Stimulated activated CD8-positive, alpha-beta memory T cell treated with anti-CD3 and anti-CD28 coated beads, Interleukin-4, amount 100 ng/mL, for 4 hours (primary cell): Measurements from ENCODE around the gene TDRD3.

Experiments
- DNase-seq, 2 donors: peaks; one replicate each; pipeline ENCODE4 v3.0.0-alpha.2; 2020; ENCODE audit warnings: low read depth in 2 of 2, low spot score in 1 of 2

Gene TDRD3

DNA sequence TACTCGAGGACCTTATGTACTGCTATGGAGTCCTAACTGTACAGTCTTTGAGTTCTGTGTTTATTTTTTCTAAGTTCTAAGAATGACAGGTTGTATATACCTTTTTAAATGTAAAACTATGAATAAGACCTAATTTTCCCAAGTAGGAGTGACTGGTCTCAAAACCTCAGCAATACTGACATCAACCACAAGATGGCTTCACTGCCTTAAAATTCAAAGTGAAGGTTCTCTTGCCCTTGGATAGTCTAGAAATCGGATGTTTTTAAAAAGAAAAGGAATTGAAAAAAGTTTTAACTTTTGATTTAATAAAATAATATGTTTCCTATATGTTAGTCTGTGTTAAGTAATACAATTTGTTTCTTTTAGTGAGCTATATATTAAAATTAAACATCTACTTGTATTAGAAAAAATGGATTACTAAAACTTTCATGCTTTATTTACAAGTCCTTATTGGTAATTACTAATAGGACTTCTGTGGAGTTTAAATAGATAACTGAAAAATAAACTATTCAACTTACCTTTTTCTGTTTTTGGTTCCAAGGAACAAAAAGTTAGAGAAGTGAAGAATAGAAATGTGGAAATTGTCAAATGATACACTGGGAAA is 52.0 kb downstream of the TDRD3 start:
- DNase-seq, result no peak

DNA sequence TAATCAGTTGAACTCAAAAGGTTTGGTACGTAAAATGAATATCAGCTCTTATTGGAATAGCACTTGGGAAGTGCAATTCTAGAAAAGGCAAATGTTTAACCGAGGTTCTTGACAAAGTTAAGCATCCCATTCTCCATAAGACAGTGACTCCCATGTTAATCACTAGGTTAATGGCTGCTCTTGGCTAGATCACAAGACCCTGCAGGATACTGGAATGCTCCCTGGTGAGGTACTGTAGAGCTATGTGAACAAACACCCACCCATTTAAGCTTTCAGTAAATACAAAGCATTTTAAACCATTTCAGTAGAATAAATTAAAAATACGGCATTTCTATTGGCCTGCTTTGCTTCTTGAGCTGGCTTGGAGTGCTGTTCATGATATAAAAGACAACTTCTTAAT is 56.5 kb downstream of the TDRD3 start:
- no peak for DNase-seq

DNA sequence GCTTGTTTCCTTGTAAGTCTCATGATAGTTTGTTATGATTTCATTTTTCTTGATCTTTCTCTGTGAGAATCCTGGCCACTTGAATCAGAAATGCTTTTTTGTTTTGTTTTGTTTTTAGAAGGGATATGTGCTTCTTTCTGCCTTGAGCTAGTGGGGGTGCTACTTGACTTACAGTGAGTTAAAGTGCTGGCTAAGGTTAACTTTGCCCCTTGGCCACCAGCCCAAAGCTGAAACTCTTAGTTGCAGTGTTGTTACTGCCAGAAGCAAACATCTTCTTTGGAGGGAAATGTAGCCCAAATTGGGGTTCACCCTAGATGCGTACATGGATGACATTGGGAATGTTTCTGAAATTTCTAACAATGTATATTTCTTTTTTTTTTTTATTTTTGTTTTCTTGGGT is 57.4 kb downstream of the TDRD3 start:
- no peak for DNase-seq

DNA sequence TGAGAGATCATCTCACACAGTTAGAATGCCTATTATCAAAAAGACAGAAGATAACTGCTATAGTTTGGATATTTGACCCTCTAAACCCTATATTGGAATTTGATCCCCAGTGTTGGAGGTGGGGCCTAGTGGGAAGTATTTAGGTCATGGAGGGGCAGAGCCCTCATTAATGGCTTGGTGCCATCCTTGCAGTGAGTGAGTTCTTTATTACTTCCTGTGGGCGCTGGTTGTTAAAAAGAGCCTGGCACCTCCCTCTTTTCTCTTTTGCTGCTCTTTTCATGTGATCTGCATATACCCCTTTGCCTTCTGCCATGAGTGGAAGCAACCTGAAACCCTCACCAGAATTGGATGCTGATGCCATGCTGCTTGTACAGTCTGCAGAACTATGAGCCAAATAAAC is 66.8 kb downstream of the TDRD3 start:
- no peak for DNase-seq

DNA sequence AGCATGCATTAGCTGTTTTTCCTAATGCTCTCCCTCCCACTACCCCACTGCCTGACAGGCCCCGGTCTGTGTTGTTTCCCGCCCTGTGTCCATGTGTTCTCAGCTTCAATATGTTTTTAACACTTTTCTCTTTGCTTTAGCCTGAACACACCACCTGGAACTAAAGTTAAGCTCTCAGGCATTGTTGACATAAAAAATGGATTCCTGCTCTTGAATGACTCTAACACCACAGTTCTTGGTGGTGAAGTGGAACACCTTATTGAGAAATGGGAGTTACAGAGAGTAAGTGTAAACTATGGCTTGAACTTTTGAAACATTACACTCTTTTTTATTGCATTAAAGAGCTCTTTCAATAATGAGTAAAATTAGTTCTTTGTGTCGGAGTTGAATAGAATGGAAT is 70.1 kb downstream of the TDRD3 start:
- no peak for DNase-seq

DNA sequence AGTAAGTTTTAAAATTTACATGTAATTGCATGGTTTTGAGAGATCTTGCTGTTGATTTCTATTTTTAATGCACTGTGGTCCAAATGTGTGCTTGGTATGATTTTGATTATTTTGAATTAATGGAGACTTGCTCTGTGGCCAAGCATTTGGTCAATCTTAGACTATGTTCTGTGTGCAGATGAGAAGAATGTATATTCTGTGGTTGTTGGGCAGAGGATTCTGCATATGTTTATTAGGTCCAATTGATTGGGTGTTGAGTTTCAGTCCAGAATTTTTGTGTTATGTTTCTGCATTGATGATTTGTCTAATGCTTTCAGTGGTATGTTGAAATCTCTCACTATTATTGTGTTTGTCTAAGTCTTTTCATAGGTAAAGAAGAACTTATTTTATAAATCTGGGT is 82.3 kb downstream of the TDRD3 start:
- no peak for DNase-seq

DNA sequence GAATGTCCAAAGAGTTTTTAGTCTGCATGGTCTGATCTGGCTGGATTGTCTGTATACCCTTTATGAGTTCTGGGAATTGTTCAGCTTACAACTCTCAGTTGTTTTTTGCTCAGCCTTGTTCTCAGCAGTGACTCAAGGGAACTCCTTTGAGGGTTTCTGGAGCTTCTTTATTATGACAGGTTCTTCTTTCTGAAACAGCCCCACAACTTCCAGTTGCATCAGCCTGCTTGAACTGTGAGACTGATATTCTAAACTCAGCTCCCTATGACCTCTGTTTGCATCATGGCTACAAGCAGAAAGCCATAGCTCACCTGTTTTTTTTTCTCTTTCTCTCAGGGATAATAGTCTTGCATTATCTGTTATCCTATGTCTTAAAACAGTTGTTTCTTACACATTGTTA is 85.0 kb downstream of the TDRD3 start:
- DNase-seq, result no peak

DNA sequence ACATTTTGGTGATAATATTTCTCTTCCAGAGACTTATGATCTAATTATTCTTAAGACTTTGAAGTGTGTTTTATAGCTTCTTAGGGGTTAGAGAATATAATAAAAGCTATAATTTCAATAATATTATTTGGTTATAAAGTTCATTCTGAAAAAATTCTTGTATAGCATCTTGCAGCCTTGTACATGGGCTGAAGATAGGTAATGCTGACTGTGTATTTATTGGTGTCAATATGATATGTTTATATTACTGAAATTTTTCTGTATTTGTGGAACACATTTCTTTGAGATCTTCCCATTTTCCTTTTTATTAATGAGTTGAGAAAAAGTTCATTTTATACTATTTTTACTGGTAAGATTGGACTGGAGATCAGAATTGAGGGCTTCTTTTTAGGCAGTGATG is 87.8 kb downstream of the TDRD3 start:
- no peak for DNase-seq

DNA sequence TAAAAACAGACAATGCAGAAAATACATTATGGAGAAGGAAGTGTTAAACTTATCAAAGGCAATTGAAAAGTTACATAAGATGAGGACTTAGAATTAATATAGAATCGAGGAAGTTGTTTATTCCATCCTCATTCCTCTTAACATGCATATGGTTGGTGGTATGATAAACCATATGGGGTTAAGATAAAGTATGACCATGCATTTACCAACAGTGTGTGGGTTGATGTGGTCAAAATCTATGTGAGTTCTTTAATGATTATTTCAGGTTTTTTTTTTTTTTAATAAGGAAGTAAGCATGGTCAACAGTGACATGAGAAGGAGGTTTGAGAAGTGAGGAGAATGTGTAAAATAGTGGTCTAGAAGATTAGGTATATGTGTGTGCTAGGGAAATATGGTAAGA is 94.5 kb downstream of the TDRD3 start:
- no peak for DNase-seq

DNA sequence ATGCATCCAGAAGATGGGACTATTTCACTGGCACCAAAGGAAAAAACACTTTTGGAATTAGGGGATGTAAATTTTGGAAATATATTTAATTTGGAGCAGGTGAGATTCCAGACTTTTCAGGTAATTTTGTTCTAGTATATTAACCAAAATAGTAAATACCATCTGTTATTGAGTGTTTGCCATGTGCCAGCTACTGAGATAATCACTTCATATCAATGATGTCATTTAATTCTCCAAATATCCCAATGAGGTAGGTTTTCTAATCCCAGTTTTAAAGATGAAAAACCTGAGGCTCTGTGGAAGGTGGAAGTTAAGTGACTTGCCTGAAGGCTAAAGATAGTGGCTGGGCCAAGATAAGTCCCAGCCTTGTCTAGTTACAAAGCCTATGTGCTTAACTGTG is 95.2 kb downstream of the TDRD3 start:
- DNase-seq, result no peak

DNA sequence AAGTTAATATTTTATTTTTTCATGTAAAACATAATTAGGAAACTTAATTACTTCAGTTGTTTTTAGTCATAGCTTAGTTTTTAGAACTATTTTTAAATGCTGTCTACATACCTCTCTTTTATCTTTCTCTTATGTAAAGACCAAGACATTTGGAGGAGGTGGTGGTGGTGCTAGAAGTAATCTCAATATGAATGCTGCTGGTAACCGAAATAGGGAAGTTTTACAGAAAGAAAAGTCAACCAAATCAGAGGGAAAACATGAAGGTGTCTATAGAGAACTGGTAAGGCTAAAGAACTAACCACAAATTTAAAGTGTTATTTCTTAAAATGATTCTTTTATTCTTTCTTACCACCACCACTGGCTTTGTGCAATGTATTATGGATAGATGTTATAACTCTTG is 97.3 kb downstream of the TDRD3 start:
- DNase-seq, result no peak

DNA sequence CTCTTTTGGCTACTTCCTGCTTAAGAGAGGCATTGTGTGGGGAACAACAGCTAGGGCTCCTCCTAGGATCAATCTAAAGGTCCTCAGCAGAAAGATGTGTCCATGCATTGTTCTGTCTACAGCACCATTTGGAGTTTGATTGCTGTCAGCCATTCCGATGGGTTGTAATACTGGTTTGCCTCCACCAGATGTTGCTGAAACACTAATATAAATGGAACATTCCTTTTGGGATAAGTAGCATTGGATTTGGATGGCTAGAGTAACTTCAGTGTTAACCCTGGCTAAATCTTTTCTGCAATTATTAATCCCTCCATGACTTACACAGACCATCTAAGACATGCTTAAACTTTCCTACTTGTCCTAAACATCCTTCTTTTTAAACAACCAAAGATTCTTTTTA is 104.2 kb downstream of the TDRD3 start:
- DNase-seq, result no peak

DNA sequence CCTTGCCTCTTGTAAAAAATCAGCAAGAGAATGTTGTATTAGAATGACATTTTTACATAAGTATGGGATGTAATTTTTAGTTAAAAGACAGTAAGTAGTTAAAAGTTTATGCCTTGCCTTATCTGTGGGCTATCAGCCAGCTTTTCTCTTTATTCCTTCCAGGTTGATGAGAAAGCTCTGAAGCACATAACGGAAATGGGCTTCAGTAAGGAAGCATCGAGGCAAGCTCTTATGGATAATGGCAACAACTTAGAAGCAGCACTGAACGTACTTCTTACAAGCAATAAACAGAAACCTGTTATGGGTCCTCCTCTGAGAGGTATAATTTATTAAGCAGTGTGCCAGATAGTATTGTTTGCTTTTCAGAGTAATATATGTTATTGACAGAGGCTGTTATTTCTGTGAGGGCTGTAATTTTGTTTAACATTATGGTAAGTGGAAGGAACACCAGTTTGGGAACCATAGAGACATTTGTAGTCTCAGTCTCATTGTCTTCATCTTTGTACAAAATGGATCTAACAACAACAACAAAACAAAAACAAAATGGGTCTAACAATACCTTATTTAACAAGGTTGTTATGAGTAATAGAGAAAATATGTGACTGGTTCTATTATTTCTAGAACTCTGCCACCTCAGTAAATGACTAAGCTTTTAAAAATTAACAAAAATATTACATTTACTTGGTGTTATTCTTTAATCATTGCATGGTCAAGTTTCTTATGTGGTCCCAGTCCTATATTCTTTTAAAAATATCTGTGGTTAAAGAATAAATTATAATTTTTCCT is 112.8 kb downstream of the TDRD3 start:
- no peak for DNase-seq

DNA sequence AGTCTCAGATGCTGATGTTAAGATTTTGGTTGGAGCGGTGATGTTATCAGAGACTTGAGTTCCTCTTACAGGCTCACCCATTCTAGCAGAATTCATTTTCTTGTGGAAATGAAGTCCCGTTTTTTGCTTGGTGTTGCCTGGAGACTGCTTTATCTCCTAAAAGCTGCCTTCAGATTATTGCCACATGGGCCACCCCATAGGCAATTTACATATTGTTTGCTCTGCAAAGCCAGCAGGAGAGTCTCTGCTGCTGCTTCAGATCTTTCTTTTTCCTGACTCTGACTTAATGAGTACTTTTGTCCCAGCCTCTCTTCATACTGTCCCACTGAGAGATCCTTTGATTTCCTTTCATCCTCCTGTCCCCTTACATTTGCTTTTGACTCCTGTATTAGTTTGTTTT is 114.6 kb downstream of the TDRD3 start:
- no peak for DNase-seq

DNA sequence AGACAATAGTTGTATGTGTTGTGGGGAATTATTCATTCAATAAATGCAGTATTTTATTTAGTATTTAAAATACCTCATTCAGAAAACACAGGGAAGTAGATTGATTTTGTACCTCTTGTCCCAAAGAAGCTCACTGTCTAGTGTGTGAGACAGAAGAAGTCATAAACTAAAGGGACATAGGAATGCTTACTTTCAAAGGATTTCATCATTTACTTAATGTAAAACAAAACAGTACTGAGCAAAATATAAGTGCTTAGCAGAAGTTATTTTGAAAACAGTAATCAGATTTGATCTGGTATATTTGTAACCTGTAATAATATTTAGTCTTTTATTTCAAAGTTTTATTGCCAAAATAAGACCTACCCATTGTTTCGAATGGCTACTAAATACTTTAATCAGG is 117.9 kb downstream of the TDRD3 start:
- no peak for DNase-seq

DNA sequence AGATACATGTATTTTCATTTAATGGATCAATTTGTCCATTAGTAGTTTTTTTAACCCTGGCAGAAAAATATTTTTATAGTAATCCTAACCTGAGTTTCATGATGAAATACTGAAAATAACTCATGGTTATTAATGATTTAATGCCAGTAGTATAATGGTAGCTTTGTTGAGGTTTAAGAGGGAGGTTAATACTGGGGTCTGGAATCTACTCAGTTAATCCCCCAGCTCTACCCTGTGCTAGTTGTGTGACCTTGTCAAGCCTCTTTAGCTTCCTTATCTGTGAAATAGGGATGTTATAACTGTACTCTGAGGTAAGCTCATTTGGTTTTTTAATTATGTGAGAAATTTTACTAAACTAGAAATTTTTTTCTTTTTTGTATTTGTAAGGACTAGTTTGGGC is 122.5 kb downstream of the TDRD3 start:
- DNase-seq, result no peak

DNA sequence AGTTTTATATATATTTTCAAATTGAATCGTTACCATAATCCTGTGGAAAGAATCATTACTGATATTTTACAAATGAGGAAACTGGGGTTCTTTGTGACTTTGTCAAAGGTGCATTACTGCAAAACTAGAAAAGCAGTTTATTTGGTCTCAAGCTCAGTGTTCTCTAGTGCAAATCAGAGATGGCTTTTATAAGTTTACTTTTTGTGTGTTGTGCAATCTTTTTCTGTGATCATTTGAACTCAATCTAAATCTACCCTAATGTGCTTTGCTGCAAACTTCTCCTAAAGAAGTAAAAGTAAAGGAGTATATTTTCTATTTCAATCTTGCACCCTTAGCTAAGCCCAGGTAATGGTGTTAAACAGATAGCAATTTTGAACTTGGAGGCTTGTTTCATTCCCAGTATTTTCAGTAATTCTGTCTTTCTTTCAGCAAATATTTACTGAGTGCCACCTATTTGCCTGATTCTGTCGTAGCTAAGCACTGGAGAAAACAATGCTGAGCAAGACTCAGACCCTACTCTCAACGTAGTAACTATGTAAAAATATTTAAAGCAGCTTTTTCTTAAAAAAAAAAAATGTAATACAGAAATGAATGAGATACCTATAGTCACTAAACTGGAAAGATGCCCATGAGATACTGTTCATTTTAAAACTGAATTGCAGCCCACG is 124.0 kb downstream of the TDRD3 start:
- DNase-seq, result no peak

DNA sequence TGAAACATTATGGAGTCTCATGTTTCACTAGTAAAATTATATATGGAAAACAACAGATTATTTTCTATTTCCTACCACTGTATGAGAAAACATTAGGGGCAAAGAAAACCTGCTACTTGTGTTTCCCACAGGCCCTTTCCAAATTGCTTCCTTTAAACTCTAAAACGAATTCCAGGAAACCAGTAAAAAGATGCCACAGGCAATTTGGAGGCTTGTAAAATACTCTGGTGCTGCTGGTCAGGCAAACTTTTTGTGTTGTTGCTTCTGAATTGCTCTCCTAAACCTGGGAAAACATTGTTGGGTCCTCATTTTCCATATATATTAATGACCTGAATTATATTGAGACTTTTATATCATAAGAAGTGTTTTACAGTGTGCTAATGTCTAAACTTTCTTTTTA is 141.5 kb downstream of the TDRD3 start:
- no peak for DNase-seq

DNA sequence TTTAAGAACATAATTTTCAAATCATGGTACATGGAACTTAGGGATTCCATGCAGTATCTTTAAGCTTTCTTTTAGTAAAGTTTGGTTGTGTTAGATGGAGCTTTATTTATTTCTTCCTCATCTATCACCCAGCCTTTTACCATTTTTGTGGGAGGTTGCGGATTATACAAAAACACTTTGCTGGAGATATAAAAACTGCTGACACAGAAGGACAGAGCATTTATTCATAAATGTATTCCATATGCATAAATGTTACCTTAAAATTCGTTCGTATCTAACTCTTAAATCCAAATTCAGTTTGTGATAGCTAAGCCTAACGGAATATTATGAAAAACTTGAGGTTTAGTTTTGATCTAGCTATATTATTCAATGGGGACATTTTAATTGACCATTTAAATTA is 143.3 kb downstream of the TDRD3 start:
- no peak for DNase-seq

DNA sequence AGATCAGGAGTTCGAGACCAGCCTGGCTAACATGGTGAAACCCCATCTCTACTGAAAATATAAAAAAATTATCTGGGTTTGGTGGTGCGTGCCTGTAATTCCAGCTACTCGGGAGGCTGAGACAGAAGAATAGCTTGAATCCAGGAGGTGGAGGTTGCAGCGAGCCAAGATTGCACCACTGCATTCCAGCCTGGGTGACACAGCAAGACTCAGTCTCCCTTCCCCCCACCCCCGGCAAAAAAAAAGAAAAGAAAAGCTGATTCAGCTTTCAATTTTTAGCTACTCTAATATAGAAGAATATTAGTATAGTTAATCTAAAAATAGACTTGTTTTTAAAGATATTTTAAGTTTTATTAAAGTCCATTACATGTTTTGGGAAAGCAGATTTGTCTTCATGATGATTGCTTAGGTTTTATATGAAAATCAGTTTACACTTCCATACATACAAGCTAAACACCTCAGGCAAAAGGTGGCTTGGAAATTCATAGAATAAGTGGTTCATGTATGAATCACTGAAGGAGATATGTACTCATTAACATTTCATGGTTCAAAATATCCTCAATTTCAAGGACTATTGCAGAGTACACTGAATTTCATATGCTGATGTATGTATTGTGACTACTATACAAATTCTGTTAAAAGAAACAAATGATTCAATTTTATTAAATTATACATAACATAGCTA is 165.2 kb downstream of the TDRD3 start:
- no peak for DNase-seq

DNA sequence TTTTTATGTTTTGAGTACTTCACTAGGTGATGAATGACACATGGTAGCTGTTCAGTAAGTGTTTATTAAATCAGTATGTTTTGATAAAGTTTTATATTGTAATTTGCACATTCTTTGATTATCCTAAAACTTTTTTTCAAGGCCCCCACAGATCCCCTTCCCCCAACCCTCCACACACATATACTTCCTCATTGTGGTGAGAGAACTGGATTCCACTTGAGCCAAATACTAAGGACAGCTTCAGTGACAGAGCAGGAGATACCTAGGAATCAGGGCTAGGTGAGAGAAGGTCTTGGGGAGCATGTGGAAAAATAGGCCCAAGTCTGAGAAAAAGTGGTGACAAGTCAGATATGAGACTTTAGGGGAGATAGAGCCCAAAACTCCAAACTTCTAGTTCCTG is 174.6 kb downstream of the TDRD3 start:
- DNase-seq, result no peak
